Effector CD8-positive, alpha-beta T cell (primary cell): ENCODE data around the gene POLE.

ENCODE experiments used
- DNase-seq: peaks from one replicate; lab custom pipeline; 2025; lab: John Stamatoyannopoulos, UW

POLE gene

DNA sequence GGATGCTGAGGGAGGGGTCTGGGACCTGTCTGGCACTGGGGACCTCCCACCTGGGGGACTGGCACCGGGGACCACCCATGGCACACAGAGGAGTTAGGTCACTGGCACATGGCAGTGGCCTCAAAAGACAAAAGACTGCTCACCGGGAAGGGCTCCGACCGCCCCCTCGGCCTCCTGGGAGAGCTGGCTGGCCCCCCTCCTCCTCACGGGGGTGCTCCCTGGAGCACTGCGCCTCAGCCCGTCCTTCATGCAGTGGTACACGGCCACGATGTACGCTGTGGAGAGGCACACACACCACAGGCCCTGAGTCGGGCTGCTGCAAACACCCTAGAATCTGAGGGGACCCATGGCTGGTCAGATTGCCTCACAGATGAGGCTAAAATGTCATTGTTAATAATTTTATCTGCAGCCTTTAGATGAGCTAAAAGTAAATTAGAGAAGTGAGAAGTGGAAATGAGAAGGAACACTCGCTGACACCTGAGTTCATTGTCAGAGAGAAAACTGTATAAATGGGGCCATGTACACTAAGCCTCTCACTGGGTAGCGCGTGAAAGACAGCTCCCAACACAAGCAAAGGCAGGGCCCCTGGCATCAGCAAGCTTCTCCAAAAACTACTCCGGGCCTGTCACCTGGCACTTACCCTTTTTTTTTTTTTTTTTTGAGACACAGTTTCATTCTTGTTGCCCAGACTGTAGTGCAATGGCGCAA lies 54.5 kb downstream of the POLE start:
- DNase-seq: no peak

DNA sequence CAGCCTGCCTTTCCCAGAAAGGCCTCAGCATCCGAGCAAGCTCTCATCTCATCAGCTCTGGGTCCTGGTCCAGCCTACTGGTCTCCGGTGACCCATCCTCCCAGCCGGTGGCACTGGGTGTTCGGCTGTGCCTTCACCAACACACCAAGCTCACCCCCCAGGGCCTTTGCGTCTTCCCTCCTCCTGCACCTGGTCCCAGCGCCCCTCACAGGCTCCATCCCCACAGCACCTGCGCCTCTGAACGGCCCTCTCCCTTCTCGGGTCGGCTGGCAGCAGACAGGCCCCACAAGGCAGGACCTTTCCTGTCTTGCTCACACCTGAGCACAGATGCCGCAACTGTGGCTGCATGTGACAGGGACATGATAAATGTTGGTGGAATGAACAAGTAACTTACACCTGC lies 55.5 kb downstream of the POLE start:
- DNase-seq: no peak

DNA sequence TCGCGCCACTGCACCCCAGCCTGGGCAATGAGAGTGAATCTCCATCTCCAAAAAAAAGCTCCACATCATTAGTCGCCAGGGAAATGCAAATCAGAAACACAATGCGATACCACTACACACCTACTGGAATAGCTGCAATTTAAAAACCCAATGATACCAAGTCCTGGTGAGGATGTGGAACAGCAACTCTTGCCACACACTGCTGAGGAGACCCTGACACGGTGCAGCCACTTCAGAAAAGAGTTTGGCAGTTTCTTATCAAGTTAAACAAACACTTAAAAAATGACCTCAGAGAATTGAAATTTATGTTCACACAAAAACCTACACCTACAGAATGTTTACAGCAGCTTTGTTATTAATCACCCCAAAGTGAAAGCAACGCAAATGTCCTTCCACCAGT lies 56.5 kb downstream of the POLE start:
- no peak for DNase-seq

DNA sequence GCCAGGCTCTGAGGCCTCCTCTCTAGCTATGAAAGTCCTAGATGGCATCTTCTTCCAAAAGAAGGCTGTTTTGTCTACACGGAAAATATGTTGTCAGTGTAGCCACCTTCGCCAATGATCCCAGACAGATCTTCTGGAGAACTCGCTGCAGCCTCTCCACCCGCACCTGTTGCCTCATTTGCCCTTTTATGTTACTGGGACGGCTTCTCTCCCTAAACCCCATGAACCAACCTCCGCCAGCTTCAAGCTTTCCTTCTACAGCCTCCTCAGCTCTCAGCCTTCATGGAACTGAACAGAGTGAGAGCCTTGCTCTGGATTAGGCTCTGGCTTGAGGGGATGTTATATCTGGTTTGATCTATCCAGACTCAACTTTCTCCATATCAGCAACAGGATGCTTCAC lies 57.8 kb downstream of the POLE start:
- no peak for DNase-seq

DNA sequence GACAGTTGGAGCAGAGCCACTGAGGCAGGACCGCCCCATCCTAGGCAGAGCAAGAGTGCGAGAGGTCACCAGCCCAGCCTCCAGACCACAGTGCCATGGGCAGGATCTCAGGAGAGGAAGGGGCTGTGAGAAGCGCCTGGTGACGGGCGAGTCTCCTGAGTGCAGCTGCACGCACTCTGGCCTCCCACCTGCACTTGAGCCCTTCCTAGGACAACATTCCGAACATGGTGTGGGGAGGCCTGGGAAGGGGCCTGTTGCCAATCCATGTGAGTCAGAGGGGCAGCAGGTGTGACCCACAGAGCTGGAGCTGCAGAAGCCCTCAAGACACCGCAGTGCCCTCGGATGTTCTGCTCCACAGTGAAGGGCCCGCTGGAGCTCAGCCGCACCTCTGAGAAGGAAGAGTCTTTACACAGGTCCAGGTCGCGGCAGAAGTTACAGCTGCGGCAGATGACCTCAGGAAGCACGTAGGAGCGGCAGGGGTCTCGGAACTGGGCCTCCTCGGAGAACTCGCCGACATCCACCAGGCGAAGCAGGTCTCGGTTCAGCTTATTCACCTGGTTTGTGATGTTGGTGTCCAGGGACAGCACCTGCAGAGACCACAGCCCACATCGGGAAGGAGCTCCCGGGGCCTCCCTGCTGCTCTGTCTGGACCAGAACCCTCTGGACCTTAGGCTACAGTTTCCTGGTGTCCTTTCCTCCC lies 61.3 kb downstream of the POLE start:
- DNase-seq: no peak

DNA sequence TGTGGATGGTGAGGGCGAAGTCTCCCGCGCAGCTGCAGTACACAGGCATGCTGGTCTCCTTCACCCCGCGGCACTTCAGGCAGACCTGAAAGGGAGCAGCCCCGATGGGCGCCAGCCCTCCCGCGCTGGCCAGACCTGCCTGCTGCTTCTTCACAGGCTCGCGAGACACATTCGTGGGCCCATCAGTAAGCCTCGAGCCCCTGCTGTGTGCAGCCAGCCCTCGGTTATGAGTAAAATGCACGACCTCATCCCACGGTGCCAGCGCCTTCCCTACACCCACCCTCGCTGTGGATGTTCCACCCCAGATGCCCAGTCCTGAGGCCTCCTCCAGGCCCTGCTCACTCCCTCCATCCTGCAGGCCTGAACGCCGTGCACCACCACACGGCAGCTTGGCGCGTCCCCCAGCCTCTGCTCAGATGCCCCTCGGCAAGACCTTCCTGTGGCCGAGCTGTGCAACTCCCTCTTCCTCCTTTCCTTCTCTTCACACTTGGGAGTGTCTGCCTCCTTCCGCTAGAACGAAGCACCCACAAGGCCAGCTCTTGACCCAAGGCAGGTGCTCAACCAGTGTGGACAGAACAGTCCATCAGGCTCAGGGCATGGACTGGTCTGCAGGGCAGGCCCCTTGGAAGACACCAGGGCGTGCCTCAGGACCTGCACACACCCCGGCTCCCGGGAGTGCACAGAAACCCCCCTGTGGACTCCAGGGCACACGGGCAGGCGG lies 62.1 kb downstream of the POLE start:
- no peak for DNase-seq

DNA sequence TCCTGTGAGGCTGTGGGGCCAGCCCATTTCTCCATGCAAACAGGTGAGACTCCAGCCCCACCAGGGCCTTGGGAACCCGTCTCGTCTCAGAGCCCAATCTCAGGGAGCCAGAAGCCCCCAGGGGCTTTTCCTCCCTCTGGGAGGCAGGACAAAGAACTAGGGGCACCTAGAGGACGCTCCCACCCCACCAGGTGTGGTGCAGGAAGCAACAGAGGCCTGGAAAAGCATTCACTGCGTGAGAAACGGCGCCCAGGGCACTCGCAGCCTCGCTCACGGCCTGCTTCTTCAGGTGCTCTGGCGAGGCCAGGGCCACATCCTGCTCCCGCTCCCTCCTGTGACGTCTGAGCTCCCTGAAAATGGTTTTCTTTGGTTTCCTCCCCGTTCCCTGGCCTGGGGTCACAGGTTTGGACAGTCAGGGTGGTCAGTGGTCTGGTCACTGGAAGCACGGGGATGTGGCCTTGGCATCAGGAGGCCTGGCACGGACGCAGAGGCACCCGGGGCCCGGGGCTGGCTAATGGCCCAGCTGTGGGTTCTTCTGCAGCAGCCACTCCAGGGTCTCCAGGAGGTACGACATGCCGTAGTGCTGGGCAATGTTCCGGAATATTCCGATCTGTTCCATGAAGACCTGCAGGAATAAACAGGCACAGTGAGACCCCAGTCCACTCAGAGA lies 62.8 kb downstream of the POLE start:
- DNase-seq: no peak

DNA sequence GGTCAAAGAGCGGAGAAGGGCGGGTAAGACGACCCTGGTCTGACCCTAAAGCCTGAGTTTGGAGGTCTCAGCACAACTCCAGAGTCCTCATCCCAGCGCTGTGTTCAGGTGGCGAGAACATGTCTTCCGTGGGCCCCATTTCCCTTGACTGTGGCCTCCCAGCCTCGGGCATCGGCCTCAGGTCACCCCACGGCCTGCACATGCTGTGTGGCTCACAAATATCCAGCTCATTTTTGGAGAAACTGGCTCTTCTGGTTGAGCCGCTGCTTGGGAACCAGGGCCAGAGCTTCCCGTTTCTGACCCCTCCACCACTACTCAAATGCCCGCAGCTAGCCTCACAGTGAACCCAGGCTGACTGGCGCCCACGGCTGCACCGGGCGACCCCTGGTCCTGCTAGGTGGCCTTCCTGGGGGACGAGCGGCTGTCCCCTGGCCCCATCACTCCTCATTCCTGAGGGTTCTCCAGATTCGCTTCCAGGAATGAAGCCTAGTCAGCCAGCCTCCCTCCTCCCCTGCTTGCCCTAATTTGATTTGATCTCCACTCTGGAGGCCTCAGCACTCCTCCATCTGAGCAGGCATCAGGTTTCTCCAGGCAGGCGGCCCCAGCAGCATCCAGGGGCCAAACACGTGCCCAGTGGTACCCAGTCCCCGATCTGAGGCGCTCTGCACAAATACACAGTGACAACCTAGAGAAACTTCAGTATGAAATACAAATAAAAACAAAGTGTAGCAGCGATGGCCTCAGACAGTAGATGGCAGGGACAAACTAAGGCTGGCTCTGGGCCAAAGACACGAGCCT lies 63.9 kb downstream of the POLE start:
- no peak for DNase-seq

DNA sequence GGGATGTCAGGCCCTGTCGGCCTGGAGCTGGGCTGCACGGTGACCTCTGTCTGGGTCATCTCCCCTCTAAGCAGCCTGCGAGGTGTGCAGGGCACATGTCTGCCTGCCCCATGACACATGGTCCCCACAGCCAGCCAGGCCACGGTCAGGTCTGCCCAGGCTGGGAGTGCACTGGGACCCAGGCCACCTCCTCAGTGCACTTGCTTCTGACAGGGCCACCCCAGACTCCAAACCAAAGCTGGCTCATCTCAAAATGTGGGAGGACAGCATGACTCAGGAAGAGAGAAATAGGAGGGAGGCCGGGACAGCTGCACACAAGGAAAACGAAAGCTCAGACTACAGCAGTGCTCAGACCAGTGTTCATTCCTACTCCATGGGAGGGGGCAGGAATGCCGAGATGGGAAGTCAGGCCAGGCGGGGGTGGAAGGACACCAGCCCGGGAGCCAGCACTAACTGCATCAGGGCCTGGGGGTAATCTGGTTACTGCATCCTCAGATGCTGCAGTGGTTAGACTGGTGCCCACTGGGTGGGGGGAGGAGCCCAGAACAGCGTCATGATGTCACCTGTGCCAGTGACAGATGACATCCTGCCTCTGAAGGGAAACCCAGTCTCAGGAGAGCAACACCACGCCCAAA lies 64.6 kb downstream of the POLE start:
- no peak for DNase-seq

DNA sequence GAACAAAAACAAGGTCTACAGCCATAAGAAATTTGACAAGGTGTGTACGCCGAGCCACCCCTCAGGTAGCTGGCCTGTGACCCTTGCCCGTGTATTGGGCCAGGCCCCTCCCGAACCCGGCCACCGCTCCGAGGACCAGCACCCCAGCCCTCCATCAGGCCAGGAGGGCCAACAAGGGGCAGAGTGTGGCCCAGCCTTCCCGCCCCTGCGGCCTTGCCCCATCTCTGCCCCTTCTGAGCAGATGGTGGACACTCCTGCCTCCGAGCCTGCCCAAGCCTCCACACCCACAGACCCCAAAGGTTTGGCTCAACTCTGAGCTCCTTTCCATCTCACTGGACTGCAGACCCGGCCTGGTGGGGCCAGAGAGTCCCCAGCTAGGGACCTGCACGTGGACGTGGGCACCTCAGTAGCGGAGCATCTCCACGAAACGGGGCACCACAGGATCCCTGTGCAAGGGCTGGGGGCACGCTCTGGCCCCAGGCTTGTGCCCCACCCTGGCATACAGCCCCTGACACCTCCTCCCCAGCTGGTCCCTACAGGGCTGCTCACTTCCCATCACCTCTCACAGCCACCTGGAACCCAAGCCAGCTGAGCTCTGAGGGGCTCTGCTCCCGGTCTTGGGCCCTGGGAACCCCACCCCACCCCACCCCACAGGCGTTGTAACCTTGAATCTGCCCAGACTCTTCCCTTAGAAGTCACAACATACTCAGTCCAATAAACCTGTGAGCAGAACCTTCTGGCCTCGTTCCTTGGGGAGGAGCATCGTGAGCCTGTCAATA lies 65.3 kb downstream of the POLE start:
- no peak for DNase-seq

DNA sequence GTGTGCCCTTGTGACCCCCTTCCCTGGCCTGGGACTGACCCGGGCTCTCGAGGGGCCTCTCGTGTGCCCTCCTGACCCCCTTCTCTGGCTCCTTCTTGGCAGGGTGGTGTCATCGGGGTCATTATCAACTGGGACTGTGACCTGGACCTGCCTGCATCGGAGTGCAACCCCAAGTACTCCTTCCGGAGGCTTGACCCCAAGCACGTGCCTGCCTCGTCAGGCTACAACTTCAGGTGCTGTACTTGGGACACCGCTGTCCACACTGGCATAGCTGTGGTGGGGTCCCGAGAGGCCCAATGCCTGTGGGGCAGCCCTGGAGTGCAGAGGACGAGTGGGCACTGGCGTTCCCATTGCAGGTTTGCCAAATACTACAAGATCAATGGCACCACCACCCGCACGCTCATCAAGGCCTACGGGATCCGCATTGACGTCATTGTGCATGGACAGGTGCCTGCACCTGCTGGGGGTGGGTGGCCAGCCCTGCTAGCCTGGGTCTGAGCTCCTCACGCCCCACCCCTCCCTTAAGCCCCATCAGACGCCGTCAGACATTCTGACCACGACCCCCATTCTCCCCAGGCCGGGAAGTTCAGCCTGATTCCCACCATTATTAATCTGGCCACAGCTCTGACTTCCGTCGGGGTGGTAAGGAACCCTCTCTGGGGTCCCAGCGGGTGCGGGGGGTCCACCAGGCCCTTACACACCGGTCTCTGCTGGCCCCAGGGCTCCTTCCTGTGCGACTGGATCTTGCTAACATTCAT lies 66.1 kb downstream of the POLE start:
- DNase-seq: no peak

DNA sequence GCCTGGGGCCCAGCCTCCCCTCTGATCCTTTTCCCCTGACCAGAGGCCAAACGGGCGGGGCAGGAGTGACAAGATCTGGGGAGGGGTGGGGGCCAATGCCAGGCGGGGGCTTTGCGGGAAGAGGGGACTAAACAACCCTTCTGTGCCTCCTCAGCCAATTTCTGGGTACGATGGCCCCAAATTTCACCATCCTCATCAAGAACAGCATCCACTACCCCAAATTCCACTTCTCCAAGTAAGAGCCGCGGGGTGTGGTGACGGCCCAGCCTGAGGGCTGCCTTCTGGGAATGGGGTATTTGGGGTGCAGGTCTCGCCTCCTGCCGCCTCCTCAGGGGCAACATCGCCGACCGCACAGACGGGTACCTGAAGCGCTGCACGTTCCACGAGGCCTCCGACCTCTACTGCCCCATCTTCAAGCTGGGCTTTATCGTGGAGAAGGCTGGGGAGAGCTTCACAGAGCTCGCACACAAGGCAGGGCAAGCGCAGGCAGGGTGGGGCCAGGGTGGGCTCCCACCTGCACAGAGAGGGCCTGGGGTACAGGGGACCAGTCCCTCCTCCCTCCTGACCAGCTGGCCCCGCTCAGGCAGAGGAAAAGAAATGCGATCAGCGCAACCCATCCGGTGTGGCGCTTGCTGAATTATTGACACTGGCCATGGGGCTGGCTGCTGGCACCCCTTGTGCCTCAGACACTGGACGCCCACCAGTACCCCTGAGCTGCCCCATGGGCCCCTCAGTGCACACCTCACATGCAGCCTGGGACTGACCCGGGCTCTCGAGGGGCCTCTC lies 66.8 kb downstream of the POLE start:
- DNase-seq: no peak

DNA sequence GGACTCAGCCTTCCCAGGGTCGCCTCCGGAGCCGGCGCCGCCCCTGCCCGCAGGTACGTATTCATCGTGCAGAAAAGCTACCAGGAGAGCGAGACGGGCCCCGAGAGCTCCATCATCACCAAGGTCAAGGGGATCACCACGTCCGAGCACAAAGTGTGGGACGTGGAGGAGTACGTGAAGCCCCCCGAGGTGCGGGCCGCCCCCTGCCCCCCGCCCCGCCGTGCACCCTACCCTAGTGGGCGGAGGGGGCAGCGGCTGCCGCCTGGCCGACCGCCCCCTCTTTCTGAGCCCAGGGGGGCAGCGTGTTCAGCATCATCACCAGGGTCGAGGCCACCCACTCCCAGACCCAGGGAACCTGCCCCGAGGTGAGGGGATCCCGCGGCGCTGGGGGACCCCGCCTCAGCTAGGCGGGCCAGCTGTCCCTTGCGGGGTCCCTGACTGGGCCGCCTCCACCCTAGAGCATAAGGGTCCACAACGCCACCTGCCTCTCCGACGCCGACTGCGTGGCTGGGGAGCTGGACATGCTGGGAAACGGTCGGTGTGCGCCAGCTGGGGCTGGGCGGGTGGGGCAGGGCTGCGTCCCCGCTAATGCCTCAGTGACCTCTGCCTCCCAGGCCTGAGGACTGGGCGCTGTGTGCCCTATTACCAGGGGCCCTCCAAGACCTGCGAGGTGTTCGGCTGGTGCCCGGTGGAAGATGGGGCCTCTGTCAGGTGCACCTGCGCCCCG lies 67.6 kb downstream of the POLE start:
- no peak for DNase-seq

DNA sequence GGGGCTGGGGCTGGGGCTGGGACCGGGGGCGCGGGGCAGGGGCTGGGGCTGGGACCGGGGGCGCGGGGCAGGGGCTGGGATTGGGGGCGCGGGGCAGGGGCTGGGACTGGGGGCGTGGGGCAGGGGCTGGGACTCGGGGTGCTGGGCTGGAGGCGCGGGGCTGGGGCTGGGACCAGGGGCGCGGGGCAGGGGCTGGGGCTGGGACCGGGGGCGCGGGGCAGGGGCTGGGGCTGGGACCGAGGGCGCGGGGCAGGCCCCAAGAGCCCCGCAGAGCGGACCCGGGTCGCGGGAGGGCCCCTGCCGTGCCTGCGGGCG lies 68.1 kb downstream of the POLE start:
- no peak for DNase-seq

DNA sequence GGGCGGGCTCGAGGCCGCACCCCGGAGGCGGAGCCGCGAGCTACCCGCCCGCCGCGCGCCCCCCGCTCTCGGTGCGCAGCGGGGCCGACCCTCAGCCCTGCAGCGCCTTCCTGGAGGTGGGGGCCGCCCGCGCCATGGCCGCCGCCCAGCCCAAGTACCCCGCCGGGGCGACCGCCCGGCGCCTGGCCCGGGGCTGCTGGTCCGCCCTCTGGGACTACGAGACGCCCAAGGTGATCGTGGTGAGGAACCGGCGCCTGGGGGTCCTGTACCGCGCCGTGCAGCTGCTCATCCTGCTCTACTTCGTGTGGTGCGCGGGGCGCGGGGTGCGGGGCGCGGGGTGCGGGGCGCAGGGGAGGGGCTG lies 68.5 kb downstream of the POLE start, which contains the start of gene P2RX2:
Gene P2RX2, plus strand, starts transcription at position 94 of the 361 bp plus-strand sequence. Its CDS starts 41 bp downstream, at position 135.
- no peak for DNase-seq

DNA sequence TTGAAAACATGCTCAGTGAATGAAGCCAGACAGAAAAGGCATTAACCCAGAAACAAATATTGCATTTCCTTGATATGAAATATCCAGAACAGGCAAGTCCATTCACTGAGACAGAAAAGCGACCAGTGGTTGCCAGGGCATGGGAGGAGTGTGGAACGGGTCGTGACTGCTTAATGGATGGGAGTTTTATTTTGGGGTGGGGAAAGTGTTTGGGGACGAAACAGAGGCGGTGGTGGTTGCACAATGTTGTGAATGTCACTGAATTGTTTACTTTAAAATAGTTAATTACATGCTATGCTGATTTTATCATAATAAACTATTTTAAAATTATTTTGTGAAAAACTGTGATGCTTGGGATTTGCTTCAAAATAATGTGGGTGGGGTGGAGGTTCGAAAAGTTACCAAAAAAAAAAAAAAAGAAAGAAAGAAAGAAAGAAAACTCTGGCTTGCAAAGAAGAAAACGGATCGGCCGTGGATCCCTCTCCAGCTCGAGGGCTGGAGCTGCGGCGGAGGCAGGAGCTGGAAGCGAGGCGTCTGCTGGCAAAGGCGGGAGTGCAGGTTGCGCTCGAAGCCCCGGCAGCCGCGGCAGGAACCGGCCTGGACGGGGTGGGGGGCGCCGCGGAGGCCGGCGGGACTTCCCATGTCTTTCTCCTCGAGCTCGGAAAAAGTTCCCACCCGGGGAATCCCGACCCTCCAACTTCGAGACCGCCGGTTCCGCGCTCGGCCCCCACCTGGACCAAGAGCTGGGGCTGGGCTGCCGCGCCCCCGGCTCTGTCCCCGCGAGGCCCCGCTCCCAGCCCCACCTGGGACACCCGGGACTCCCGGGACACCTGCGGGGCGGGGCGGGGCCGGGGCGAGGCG lies 69.1 kb downstream of the POLE start:
- no peak for DNase-seq

DNA sequence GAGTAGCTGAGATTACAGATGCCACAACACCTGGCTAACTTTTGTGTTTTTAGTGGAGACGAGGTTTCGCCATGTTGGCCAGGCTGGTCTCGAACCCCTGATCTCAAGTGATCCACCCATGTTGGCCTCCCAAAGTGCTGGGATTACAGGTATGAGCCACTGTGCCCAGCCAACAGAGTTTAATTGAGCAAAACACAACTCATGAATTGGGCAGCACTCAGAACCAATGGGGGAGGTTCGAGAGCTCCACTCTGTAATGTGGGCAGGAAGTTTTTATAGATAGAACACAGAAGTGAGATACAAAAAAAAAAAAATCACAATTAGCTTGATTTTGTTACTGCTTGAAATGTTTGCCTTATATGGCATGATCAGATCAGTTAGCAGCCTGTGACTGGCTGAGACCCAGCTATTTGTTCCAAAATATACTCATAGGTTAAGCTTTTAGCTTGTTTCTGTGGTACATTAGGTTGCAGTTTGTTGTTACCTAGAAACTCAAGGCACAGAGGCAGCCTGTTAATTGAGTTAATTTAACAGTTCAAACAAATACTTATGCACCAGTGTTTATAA lies 69.9 kb downstream of the POLE start:
- no peak for DNase-seq
